HS-27A (cell line): ENCODE measurements around the gene RABEP2.
A peak's percentile ranks its signal among the peaks of the same experiment; 100 is the strongest.
"Not testable (repeated sequence)": the region's sequence is repeated elsewhere in the genome, so short reads cannot be mapped to it uniquely, and the experiment has no call there.

Experiments
- DNase-seq: peaks from one replicate; pipeline ENCODE4 v3.0.0-alpha.2; 2012; ENCODE audit warnings: low read depth, missing footprints

RABEP2 gene

GRCh38 chr16:28924762-28925385 is at the start of gene RABEP2:
Gene RABEP2 (minus strand): TSS chr16:28925238. CDS start chr16:28925163, 75 bp downstream.
- peak; percentile 64 for DNase-seq

GRCh38 chr16:28974437-28975157 is 49.6 kb upstream of the RABEP2 start, which contains the start of gene SPNS1:
Gene SPNS1 (plus strand): TSS chr16:28974778. CDS start chr16:28975152, 374 bp downstream.
- DNase-seq: peak; percentile 88

DNA sequence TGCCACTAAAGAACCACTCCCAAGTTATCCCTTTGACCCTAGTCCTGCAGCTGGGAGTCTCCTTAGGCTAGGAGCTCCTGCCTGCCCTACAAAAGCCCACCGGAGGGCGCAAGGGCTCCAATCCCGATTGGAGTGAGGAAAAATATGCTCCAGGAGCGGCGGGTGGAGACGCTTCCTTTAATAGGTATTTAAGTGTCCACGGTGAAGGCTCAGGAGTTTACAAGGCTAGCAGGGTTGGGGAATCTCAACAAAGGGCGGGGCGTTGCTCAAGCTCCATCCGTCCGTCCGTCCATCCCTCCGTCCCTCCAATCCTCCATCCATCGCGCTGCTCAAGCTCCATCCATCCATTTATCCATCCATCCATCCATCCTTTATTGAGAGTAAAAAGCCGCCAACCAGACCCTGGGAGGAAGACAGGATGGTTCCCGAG is 49.0 kb upstream of the RABEP2 start:
- DNase-seq: peak; percentile 31

DNA sequence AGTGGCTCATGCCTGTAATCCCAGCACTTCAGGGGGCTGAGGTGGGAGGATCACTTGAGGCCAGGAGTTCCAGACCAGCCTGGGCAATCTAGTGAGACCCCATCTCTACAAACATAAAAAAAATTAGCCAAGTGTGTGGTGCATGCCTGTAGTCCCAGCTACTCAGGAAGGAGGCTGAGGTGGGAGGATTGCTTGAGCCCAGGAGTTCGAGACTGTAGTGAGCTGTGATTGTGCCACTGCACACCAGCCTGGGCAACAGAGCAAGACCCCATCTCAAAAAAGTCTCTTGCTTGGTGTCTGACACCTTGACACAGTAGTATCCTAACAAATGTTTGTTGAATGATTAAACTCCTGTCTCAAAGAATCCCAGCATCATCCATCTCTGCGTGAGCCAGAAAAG is 44.7 kb upstream of the RABEP2 start:
- DNase-seq: not testable (repeated sequence)

GRCh38 chr16:28967156-28967555 is 42.1 kb upstream of the RABEP2 start:
- no peak for DNase-seq

- no peak for DNase-seq
Measured at GRCh38 chr16:28964496-28964895, 39.5 kb upstream of the RABEP2 start.

GRCh38 chr16:28964072-28964471 is 39.0 kb upstream of the RABEP2 start:
- no peak for DNase-seq

GRCh38 chr16:28958836-28959235 is 33.8 kb upstream of the RABEP2 start:
- DNase-seq: no peak

GRCh38 chr16:28958216-28958615 is 33.2 kb upstream of the RABEP2 start:
- no peak for DNase-seq

GRCh38 chr16:28951410-28951943 is 26.4 kb upstream of the RABEP2 start:
- DNase-seq: no peak

- DNase-seq: peak; percentile 98
Measured at GRCh38 chr16:28950648-28951409, 25.8 kb upstream of the RABEP2 start, which contains the start of gene NFATC2IP. Gene NFATC2IP (plus strand): TSS chr16:28950937. CDS start chr16:28951012, 75 bp downstream.

GRCh38 chr16:28946681-28947080 is 21.6 kb upstream of the RABEP2 start:
- DNase-seq: no peak

- DNase-seq: no peak
Measured at GRCh38 chr16:28943281-28943680, 18.2 kb upstream of the RABEP2 start.

DNA sequence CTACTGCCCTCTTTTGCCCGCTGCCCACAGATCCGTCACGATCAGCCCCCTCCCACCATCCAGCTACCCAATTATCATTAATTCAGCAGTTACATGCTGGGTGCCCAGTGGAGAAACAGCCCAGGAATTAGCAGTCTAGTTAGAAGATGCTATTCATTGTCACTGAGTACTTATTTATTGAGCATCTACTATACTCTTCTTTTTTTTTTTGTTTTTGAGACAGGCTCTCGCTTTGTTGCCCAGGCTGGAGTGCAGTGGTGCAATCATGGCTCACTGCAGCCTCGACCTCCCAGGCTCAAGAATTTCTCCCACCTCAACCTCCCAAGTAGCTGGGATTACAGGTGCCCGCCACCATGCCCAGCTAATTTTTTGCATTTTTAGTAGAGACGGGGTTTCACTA is 14.8 kb upstream of the RABEP2 start:
- DNase-seq: not testable (repeated sequence)

DNA sequence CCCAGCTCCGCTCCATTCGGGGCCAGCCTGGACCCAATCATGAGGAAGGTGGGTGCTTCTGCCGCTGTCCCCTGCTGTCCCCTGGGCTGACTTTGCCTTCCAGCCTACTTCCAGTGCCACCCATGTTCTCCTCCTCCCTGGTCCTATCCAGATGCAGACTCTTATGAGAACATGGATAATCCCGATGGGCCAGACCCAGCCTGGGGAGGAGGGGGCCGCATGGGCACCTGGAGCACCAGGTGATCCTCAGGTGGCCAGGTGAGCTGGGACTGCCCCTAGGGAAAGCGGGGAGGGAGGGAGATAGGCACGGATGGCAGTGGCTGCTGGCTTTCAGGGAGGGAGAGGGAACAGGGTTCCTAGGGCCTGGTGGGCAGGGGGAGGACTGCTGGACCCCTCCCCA is 13.7 kb upstream of the RABEP2 start:
- DNase-seq: no peak

DNA sequence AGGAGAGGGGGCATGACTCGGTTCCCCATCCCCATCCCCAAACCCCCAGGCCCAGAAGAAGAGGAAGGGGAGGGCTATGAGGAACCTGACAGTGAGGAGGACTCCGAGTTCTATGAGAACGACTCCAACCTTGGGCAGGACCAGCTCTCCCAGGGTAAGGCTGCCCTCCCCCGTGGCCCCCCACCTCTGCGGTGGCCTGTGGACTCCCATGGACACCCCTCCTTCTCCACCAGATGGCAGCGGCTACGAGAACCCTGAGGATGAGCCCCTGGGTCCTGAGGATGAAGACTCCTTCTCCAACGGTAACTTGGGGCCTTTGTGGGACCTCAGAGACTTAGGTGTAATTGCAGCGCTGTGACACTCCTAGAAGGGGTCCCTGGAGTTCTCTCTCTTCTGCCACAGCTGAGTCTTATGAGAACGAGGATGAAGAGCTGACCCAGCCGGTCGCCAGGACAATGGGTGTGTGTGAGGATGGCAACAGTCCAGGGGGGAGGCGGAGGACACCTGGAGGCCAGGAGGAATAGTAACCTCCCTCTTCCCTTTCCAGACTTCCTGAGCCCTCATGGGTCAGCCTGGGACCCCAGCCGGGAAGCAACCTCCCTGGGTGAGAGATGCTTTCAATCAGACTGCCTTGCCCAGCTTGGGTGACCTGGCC is 12.3 kb upstream of the RABEP2 start:
- no peak for DNase-seq

DNA sequence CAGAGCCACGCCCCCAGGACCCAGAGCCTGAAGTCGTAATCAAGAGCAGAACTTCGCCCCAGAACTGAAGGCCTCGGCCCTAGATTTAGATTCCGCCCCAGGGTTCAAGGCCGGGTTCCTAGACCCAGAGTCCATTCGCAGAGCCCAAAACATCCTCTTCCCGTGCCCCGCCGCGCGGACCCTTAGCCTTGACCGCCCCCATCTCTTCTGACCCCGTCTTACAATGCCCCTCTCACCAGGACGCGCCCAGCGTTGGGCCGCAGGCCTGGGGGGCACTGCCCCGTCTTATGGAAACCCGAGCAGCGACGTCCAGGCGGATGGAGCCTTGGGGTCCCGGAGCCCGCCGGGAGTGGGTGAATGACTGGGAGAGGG is 11.7 kb upstream of the RABEP2 start:
- no peak for DNase-seq

GRCh38 chr16:28935924-28936783 is 11.1 kb upstream of the RABEP2 start:
- DNase-seq: no peak

DNA sequence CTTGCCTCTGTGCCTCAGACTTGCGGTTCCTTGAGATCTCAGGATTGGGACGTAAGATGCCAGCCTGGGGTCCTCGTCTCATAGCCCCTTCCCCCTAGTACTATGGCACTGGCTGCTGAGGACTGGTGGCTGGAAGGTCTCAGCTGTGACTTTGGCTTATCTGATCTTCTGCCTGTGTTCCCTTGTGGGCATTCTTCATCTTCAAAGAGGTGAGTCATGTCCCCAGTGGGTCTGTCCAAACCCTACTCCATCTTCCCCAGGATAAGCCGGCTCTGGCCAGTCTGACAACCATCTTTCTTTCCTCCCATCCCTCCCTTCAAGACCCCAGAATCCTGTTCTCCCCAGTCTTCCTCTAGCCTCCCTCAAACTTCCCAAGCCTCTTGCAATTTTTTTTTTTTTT is 10.3 kb upstream of the RABEP2 start:
- DNase-seq: no peak

GRCh38 chr16:28933171-28933570 is 8.1 kb upstream of the RABEP2 start:
- no peak for DNase-seq
